Prostate gland (tissue), 2 donors: ENCODE measurements around the gene NFATC4. TPM values are rescaled to one million over a fixed set of nuclear protein-coding genes. Genes with fewer than 3 reads are reported as not detected.
A peak's percentile ranks its signal among the peaks of the same experiment; 100 is the strongest.

Source experiments
- DNase-seq: peaks from one replicate; pipeline ENCODE4 v3.0.0-alpha.2; 2019; ENCODE audit warnings: low spot score
- H3K27ac ChIP-seq, 2 donors: fragments of 200-600 bp; sonication (generic); 2 replicates each; pipeline ENCODE4 v1.5.1; 2017 to 2019
- H3K27me3 ChIP-seq: fragments of 200-600 bp; sonication (generic); replicated peaks from 2 replicates; pipeline ENCODE4 v1.5.1; 2019; ENCODE audit not compliant: insufficient read depth
- H3K36me3 ChIP-seq, 2 donors: fragments of 200-600 bp; sonication (generic); 1 replicate in 1 of 2; 2 replicates in 1 of 2; pipeline versions ENCODE4 v1.5.1 to v1.8.1; 2017 to 2019
- H3K4me1 ChIP-seq: fragments of 200-600 bp; sonication (generic); replicated peaks from 2 replicates; pipeline ENCODE4 v1.5.1; 2019
- H3K4me3 ChIP-seq, 2 donors: fragments of 200-600 bp; sonication (generic); 2 replicates each; pipeline ENCODE4 v1.5.1; 2017 to 2019
- H3K9me3 ChIP-seq: fragments of 200-600 bp; sonication (generic); 2 replicates; pipeline ENCODE4 v1.5.1; 2017
- CTCF ChIP-seq, 4 experiments: fragments of 200-600 bp in 2 of 4; fragments of 450-650 bp in 2 of 4; sonication (generic) in 2 of 4; IDR thresholded peaks; 1 replicate in 3 of 4; 2 replicates in 1 of 4; pipeline ENCODE4 v1.5.1; 2016 to 2019; ENCODE audit warnings: antibody characterized with exemption in 4 of 4, mild to moderate bottlenecking in 2 of 4, moderate library complexity in 2 of 4
- POLR2A ChIP-seq: fragments of 450-650 bp; IDR thresholded peaks from one replicate; pipeline ENCODE4 v1.6.1; 2016; ENCODE audit warnings: antibody characterized with exemption, mild to moderate bottlenecking
- POLR2AphosphoS5 ChIP-seq: sonication (generic); formaldehyde crosslinking; IDR thresholded peaks from one replicate; pipeline ENCODE4 v1.6.1; 2017; ENCODE audit warnings: antibody characterized with exemption
- WGBS: methylation state at CpG from one replicate; pipeline ENCODE4 v1.1.5; 2018; 5-methylcytosine and 5-hydroxymethylcytosine counted together
- intact Hi-C: fragments of 100-400 bp; cut with DNase I; formaldehyde crosslinking; loops from one replicate; pipeline ENCODE4 v1.14.2; 2022
- total RNA-seq, 2 donors: library from RNA; depleted of rRNA; stranded (reverse); fragments of >200 nt; gene quantifications; one replicate each; pipeline ENCODE4 v1.1.0, GENCODE V29; 2016

The NFATC4 gene
- total RNA-seq, 2 donors from 2014 or later, result 6.3 to 41.1 TPM

- H3K27me3 ChIP-seq, result no peaks in the 10 kb centered on the region
- no peak overlapping the region for H3K4me3 ChIP-seq
- no peak for TF ChIP-seq POLR2A
- TF ChIP-seq POLR2AphosphoS5, result peak; percentile 86
- peak; percentile 78 for DNase-seq
- intact Hi-C loops, result no loop called here
- no peaks in the 10 kb centered on the region for H3K4me1 ChIP-seq
- H3K27ac ChIP-seq, result peak overlapping the region; percentile 13 to 55
- no peaks in the 10 kb centered on the region for H3K9me3 ChIP-seq
- 40% methylated on average over 8 of the region's 8 CpGs for WGBS
- no peaks in the 10 kb centered on the region for H3K36me3 ChIP-seq
Observed at GRCh38 chr14:24395609-24396582, 27.9 kb downstream of the NFATC4 start.

DNA sequence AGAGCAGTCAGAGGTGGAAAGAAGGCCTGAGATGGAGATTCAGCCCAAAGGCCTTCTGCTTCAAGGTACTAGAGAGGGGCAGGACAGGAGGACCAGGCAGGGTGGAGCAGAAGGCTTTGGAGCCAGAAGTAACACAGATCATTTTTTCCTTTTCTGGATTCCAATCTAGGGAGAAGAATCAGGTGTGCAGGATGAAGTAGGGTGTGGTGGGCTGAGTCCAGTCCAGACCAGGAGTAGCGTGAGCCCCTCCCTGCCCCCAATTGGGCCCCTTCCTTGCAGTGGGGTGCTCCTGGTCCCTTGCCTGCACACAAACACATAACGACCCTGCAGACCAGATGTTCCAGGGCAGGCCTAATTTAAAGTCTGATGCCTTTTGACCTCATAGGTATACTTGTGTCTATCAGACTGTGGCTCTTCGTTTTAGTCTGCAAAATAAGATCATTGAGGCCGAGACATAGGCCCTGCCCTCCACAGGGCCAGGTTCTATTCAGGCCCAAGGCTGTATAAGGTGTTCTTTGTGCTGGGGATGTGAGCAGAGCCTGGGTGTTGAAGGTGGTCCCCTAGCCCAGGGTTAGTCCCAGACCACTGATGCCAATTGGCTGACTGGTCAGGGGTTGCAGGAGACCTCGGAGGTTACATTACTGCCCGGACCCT, 29.8 kb downstream of the NFATC4 start:
- no peaks in the 10 kb centered on the region for H3K9me3 ChIP-seq
- no peaks in the 10 kb centered on the region for H3K27me3 ChIP-seq
- DNase-seq, result no peak
- no peaks in the 10 kb centered on the region for H3K36me3 ChIP-seq
- TF ChIP-seq POLR2AphosphoS5, result no peak
- no peak for TF ChIP-seq CTCF (IDR thresholded peaks at IDR 0.05)
- TF ChIP-seq POLR2A, result no peak
- WGBS, result 45% methylated on average over 6 of the region's 6 CpGs
- intact Hi-C loops, result no loop called here
- peak overlapping the region; percentile 68 to 73 for H3K27ac ChIP-seq
- H3K4me1 ChIP-seq, result no peaks in the 10 kb centered on the region
- H3K4me3 ChIP-seq, result no peak overlapping the region

DNA sequence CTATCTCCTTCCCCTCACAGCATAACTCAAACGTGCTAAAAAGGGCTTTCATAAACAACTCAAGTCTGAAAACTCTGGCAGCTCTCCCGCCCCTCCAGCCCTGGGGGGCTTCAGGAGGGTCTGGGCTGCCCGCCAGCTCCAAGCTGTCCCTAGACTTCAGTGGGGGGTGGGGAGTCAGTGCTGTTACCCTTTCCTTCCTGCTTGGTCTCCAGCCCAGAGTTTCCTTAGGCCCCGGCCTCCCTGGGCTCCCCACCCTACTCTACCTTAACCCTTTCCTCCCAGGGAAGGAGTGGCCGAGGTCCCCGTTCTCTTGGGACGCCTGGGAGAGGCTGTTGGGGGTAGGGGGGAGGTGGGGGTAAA, 30.3 kb downstream of the NFATC4 start:
- Histone ChIP-seq H3K27ac (peak overlapping the region; percentile 68 to 73), H3K4me3 (peak overlapping the region; percentile 44 to 53), H3K27me3 (no peaks in the 10 kb centered on the region), H3K36me3 (no peaks in the 10 kb centered on the region), H3K9me3 (no peaks in the 10 kb centered on the region), H3K4me1 (no peaks in the 10 kb centered on the region)
- TF ChIP-seq CTCF (IDR thresholded peaks at IDR 0.05) (no peak), POLR2A (no peak), POLR2AphosphoS5 (no peak)
- intact Hi-C loops, result no loop called here
- no peak for DNase-seq
- WGBS, result 5% methylated on average over 7 of the region's 7 CpGs

GRCh38 chr14:24398653-24399446, 30.9 kb downstream of the NFATC4 start, which contains the start of gene NYNRIN:
TSS of gene NYNRIN (plus strand) at chr14:24399003. CDS start at chr14:24399247, 244 bp downstream.
- Histone ChIP-seq H3K27me3 (no peaks in the 10 kb centered on the region), H3K9me3 (no peaks in the 10 kb centered on the region), H3K36me3 (no peaks in the 10 kb centered on the region), H3K27ac (peak within 1 kb of the TSS; percentile 68 to 73), H3K4me3 (peak within 1 kb of the TSS; percentile 44 to 53), H3K4me1 (no peaks in the 10 kb centered on the region)
- TF ChIP-seq CTCF (IDR thresholded peaks at IDR 0.05) (no peak), POLR2A (peak; percentile 33)
- DNase-seq, result no peak
- intact Hi-C loops, result no loop called here
- 2% methylated on average over 50 of the region's 57 CpGs for WGBS

DNA sequence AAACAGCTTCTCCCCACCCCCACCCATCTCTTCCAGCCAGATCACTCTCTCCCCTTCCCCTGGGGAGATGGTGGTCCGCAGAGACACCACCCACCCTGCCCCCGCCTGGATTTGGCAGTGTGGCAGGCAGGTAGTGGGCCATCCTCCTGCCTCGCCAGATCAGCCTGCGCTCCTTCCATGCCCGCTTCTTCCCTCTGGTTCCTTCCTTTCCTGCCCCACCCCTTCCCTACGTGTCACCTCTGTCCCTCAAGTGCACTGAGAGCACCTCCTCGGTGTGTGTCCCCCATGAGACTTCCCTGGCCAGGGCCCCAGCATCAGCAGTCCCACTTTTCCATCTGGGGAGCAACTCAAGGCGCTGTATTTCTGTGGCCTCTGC, 31.5 kb downstream of the NFATC4 start:
- no peaks in the 10 kb centered on the region for H3K9me3 ChIP-seq
- peak overlapping the region; percentile 68 to 73 for H3K27ac ChIP-seq
- peak overlapping the region; percentile 44 to 53 for H3K4me3 ChIP-seq
- TF ChIP-seq POLR2A (peak; percentile 14), POLR2AphosphoS5 (no peak), CTCF (IDR thresholded peaks at IDR 0.05) (no peak)
- no peaks in the 10 kb centered on the region for H3K27me3 ChIP-seq
- H3K36me3 ChIP-seq, result no peaks in the 10 kb centered on the region
- intact Hi-C loops, result no loop called here
- no peak for DNase-seq
- WGBS, result 6% methylated on average over 8 of the region's 8 CpGs
- H3K4me1 ChIP-seq, result no peaks in the 10 kb centered on the region
